GM21717 (cell line): ENCODE measurements around the gene CDADC1.

Experiments used
- ATAC-seq: cut with Tn5 transposase; IDR thresholded peaks from one replicate; pipeline ENCODE4 v1.9.1; 2021; ENCODE audit warnings: mild to moderate bottlenecking, moderate library complexity; ENCODE audit not compliant: unreplicated experiment

The CDADC1 gene

DNA sequence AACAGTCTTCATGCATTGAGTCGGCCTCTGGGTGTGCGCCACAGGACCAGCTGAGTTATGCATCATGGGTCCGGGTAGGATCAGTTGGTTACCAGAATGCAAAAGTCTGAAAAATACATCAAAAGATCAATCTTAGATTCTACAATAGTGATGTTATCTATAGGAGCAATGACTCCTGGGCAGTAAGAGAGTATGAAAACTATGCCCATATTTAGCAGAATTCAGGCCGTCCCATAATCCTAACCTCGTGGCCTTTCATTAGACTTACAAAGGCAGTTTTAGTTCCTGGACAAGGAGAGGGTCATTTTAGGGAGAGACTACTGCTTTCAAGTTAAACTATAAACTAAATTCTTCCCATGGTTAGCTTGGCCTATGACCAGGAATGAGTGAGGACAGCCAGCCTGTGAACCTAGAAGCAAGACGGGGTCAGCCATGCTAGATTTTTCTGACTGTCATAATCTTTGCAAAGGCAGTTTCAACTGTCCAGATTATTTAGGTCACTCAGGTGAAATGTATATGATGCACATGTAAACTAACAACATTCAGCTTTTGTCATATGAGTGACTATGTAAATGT is 11.8 kb upstream of the CDADC1 start:
- ATAC-seq = no peak

- no peak for ATAC-seq
These were observed 9.1 kb upstream of the CDADC1 start for GRCh38 chr13:49238621-49239020.

GRCh38 chr13:49240017-49240416 is 7.7 kb upstream of the CDADC1 start:
- no peak for ATAC-seq

DNA sequence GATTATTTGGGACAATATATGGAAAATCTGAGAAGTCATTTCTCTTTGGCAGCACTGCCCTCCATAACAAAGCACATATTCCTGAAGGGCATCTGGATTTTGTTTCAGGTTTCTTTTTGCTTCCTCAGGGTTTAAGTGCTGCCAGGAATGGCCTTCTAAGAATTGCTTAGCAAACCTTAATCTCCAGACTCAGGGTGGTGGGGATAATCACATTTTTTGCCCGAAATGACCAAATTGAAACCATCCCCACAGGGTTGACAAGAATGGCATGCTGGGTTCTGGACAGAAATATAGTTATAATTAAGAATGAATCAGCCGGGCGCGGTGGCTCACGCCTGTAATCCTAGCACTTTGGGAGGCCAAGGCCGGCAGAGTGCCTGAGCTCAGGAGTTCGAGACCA is 6.4 kb upstream of the CDADC1 start:
- ATAC-seq = no peak

DNA sequence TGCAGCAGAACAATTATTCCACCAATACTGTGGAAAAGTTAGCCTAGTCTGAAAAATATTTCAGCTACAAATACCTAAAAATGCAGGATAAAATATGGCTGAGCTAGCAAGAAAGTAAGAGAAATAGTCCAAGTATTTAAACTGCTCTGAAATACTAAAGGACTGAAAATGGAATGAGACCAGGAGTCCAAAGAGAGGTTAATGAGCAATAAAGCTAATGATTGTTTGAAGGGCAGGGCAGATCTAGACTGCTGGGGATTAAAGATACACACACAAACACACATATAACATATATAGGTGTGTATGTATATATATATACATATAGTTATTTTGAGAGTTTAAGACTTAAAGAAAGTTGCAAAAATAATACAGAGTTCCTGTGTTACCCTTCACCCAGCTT is 2.6 kb upstream of the CDADC1 start:
- no peak for ATAC-seq

GRCh38 chr13:49246850-49247642 is 679 bp upstream of the CDADC1 start:
- peak; percentile 30 for ATAC-seq

- peak; percentile 10 for ATAC-seq
These were observed 887 bp downstream of the CDADC1 start for GRCh38 chr13:49248622-49249002.

DNA sequence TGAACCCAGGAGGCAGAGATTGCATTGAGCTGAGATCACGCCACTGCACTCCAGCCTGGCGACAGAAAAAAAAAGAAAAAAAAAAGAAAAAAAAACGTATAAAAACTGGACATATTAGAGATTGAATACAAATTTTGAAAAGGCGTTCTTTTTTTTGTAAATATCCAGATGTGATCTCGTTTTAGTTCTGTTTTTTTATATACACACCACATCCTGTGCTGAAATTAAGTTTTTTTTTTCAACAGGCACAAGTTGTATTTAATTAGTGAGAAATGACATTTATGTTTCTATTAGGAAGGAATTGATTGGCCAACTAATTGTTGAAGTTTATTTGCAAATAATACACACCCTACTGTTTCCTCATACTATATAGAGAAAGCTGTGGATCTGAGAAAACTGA is 3.6 kb downstream of the CDADC1 start:
- no peak for ATAC-seq

- ATAC-seq = no peak
These were observed 5.6 kb downstream of the CDADC1 start for GRCh38 chr13:49253310-49253709.

DNA sequence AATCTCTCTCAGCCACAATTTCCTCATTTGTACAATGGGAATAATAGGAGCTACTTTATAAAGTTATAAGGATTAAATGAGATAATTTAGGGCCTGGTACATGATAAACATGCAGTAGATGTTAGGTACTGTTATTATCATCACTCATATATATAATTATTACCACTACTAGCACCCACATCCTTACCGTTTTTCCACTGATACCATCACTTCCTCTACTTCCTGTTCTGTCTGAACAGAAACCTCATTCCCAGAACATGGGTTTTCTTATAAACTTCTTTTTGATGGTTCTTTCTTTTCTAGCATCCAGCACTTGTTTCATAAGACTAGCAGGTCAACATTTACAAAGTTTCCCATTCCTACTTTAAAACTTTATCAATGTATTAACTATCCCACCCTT is 6.3 kb downstream of the CDADC1 start:
- ATAC-seq = no peak

DNA sequence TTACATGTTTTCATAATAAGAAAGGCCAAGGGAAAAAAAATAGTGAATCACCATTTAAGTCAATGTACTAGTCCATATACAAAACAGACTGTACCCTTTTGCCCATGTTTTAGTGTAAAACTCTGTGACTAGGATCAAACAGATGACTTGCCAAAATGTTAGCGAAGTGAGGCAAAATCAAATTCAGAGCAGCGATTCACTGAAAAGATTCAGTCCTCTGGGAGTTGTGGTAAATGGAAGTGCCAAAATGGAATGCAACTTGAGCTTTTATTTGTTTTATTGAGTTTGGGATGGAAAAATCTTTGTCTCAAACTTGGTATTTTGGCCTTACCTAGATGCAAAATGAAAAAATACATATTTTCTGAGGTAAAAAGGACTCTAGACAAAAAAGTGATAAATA is 9.1 kb downstream of the CDADC1 start:
- no peak for ATAC-seq

GRCh38 chr13:49258089-49258796 is 10.5 kb downstream of the CDADC1 start:
- ATAC-seq = no peak

- no peak for ATAC-seq
These were observed 11.9 kb downstream of the CDADC1 start for GRCh38 chr13:49259586-49259985.

GRCh38 chr13:49262634-49263033 is 14.9 kb downstream of the CDADC1 start:
- ATAC-seq = no peak

- no peak for ATAC-seq
These were observed 18.1 kb downstream of the CDADC1 start for GRCh38 chr13:49265822-49266221.

DNA sequence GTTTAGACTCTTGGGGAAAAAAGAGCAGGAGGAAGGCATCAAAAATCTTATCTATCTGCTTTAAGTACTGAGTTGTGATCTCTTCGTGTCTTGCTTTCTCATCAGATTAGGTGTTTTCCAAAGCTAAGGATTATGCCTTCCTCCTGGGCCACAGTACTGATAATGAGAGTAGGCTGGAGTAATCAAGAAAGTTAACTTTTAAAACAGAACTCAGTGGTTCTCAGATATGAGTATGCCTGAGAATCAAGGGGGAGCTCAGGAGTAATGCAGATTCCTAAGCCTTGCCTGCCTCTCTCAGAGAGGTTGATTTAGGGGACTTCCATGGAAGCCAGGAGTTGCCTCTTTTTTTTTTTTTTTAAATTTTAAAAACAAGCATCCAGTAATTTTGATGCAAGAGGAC is 23.5 kb downstream of the CDADC1 start:
- ATAC-seq = peak; percentile 64

- no peak for ATAC-seq
These were observed 24.6 kb downstream of the CDADC1 start for GRCh38 chr13:49272296-49272695.

DNA sequence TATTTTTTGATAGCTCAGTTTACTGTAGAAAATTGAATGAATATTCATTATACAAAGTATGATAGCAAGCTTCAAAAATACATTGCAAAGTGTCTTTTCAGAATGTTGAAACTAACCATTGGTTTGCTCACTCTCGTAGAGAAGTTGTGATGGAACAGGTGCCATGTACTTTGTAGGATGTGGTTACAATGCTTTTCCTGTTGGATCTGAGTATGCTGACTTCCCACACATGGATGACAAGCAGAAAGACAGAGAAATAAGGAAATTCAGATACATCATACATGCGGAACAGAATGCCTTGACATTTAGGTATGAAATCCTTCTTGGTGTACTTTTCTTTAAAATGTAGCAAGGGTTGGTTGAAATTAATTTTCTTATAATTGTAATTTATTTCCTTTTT is 30.5 kb downstream of the CDADC1 start:
- ATAC-seq = no peak

- ATAC-seq = no peak
These were observed 31.4 kb downstream of the CDADC1 start for GRCh38 chr13:49279112-49279511.

DNA sequence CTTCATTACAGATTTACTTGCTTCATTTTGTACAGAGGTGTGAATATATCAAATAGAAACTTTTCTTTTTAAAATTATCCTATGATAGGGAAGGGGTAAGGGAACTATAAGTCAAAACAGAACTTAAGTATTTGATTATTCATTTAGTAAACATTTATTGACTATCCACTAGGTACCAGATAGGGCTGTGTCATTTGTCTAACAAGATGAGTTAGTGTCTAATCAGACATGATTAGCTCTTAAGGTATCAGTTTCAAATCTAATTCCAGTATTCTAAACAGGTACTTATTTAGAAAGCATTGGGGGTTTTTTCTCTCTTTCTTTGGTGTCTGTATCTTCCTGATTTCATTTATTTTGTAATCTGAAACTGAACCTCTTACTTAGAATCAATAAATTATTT is 32.2 kb downstream of the CDADC1 start:
- no peak for ATAC-seq

- ATAC-seq = no peak
These were observed 40.3 kb downstream of the CDADC1 start for GRCh38 chr13:49287995-49288394.

GRCh38 chr13:49288458-49288857 is 40.7 kb downstream of the CDADC1 start:
- no peak for ATAC-seq
